HepG2 (cell line): ENCODE measurements around the gene MFSD2B. TPM values are rescaled to one million over a fixed set of nuclear protein-coding genes. Genes with fewer than 3 reads are reported as not detected.
A peak's percentile ranks its signal among the peaks of the same experiment; 100 is the strongest.

Experiments
- ATAC-seq: fragments of 200-7000 bp; cut with Tn5 transposase; 3 replicates; pipeline ENCODE4 v1.9.1; 2020; ENCODE audit warnings: mild to moderate bottlenecking, moderate library complexity
- BruUV-seq: library from RNA; stranded (reverse); fragments of 400-500 nt; replicated peaks from 2 replicates; lab custom pipeline; 2021; lab: Mats Ljungman, UMichigan
- CTCF ChIA-PET: fragments of 300-600 bp; formaldehyde crosslinking; extraction: SDS; loops from one replicate; lab custom pipeline; 2021; ENCODE audit warnings: low total read pairs, inconsistent platforms, low intra/inter-chr PET ratio; lab: Yijun Ruan, JAX
- POLR2A ChIA-PET: fragments of 350-600 bp; sonication (Branson Sonifier 250); formaldehyde crosslinking; loops from one replicate; lab custom pipeline; 2020; ENCODE audit warnings: antibody characterized with exemption, inconsistent platforms; lab: Yijun Ruan, JAX
- DNase-seq: peaks from one replicate; pipeline ENCODE4 v3.0.0-alpha.2; 2015; ENCODE audit warnings: low spot score
- FAIRE-seq: peaks from 3 replicates; lab custom pipeline; 2011; peaks lifted over from hg19 to GRCh38; lab: Jason Lieb, UNC
- H2AFZ ChIP-seq: one replicate; pipeline ENCODE4 v1.6.1; 2011; ENCODE audit warnings: low read length, inconsistent platforms
- H3K27ac ChIP-seq: fragments of 300-600 bp; 3 replicates; pipeline ENCODE4 v1.8.0; 2011; ENCODE audit warnings: mixed run types, mild to moderate bottlenecking, mixed read lengths, low read length, inconsistent platforms; ENCODE audit not compliant: insufficient read depth; ENCODE audit errors: extremely low read length
- H3K27me3 ChIP-seq, 2 experiments: fragments of 200-600 bp in 1 of 2; 2 replicates in 1 of 2; 3 replicates in 1 of 2; pipeline versions ENCODE4 v1.6.0 to v1.8.0; 2011; ENCODE audit warnings: low read length in 2 of 2, mild to moderate bottlenecking in 2 of 2, moderate library complexity in 2 of 2, inconsistent platforms in 1 of 2; ENCODE audit not compliant: insufficient read depth in 2 of 2, control insufficient read depth in 1 of 2
- H3K36me3 ChIP-seq, 2 experiments: fragments of 200-600 bp in 1 of 2; replicated peaks in 1 of 2; 2 replicates in 1 of 2; 3 replicates in 1 of 2; pipeline versions ENCODE4 v1.5.1 to v1.8.0; 2011; ENCODE audit warnings: low read length in 2 of 2, inconsistent platforms in 1 of 2; ENCODE audit not compliant: insufficient read depth in 2 of 2, control insufficient read depth in 1 of 2
- H3K4me1 ChIP-seq: 2 replicates; pipeline ENCODE4 v1.5.1; 2012; ENCODE audit warnings: low read length, inconsistent platforms; ENCODE audit not compliant: insufficient read depth
- H3K4me2 ChIP-seq: 2 replicates; pipeline ENCODE4 v1.6.0; 2011; ENCODE audit warnings: low read depth, low read length, inconsistent platforms
- H3K4me3 ChIP-seq, 3 experiments: fragments of 200-600 bp in 1 of 3; sonication (generic), shearing (Covaris generic) in 1 of 3; replicated peaks in 1 of 3; 2 replicates each; pipeline ENCODE4 v1.5.1; 2011 to 2016; ENCODE audit warnings: low read length in 3 of 3, inconsistent platforms in 2 of 3, low read depth in 2 of 3, mild to moderate bottlenecking in 2 of 3, control low read depth in 1 of 3, mixed read lengths in 1 of 3; ENCODE audit not compliant: insufficient read depth in 1 of 3
- H3K79me2 ChIP-seq: one replicate; pipeline ENCODE4 v1.6.1; 2011; ENCODE audit warnings: low read length, inconsistent platforms; ENCODE audit not compliant: insufficient read depth
- H3K9ac ChIP-seq: 2 replicates; pipeline ENCODE4 v1.6.0; 2011; ENCODE audit warnings: mild to moderate bottlenecking, low read depth, low read length, inconsistent platforms; ENCODE audit not compliant: insufficient read depth
- H3K9me3 ChIP-seq: 2 replicates; pipeline ENCODE4 v1.5.1; 2012; ENCODE audit warnings: mild to moderate bottlenecking, low read length
- H4K20me1 ChIP-seq: 2 replicates; pipeline ENCODE4 v1.6.0; 2011; ENCODE audit warnings: inconsistent platforms, mild to moderate bottlenecking, low read length, moderate library complexity; ENCODE audit not compliant: insufficient read depth
- ATF7 ChIP-seq, 2 experiments: fragments of 450-650 bp in 1 of 2; sonication (generic) in 1 of 2; formaldehyde crosslinking in 1 of 2; IDR thresholded peaks; 2 replicates each; pipeline versions ENCODE4 v1.4.0 to v1.6.1; 2016 to 2020; ENCODE audit warnings: antibody characterized with exemption in 1 of 2, mild to moderate bottlenecking in 1 of 2, missing genetic modification reagents in 1 of 2
- MAFK ChIP-seq, 2 experiments: IDR thresholded peaks in 1 of 2; conservative IDR thresholded peaks in 1 of 2; 2 replicates each; pipeline ENCODE4 v1.6.1; 2011; ENCODE audit warnings: improper control_type of control experiment in 2 of 2, low read length in 2 of 2
- ZSCAN31 ChIP-seq: sonication (generic); formaldehyde crosslinking; IDR thresholded peaks from 2 replicates; pipeline ENCODE4 v1.5.0; 2020; ENCODE audit warnings: low read depth, mild to moderate bottlenecking, missing genetic modification reagents
- WGBS: methylation state at CpG from one replicate; pipeline ENCODE4 v1.1.6; 2017; ENCODE audit warnings: low lambda C conversion rate; 5-methylcytosine and 5-hydroxymethylcytosine counted together
- in situ Hi-C: cut with HindIII; loops from 2 replicates; pipeline ENCODE4 v1.10.0; 2017; ENCODE audit warnings: low pct_unique_long_range_greater_than_20kb; ENCODE audit not compliant: extremely low pct_ligation_motif_present
- intact Hi-C: fragments of 100-400 bp; cut with micrococcal nuclease; formaldehyde crosslinking; loops from one replicate; pipeline ENCODE4 v1.10.0; 2022; ENCODE audit not compliant: unreplicated experiment
- polyA plus RNA-seq, 8 experiments: library from polyadenylated mRNA; depleted of rRNA in 3 of 8; stranded (reverse) in 7 of 8; unstranded in 1 of 8; fragments of >200 nt; fragmentation: Illumina TruSeq in 4 of 8; extraction: Trizol in 4 of 8; gene quantifications; 2 replicates each; pipeline versions ENCODE4 v1.2.1 to v1.2.3, GENCODE V29; 2011 to 2016; ENCODE audit warnings: low read depth in 4 of 8, missing spikeins in 1 of 8, mixed read lengths in 1 of 8; ENCODE audit not compliant: insufficient read depth in 1 of 8
- total RNA-seq, 5 experiments: library from RNA; depleted of rRNA; stranded (reverse); fragments of >200 nt; fragmentation: Illumina TruSeq; extraction: Trizol; gene quantifications; 2 replicates each; pipeline ENCODE4 v1.2.3, GENCODE V29; 2016; ENCODE audit warnings: low read depth in 1 of 5
- TF ChIP-seq, protein P1 (sequence below): sonication (generic); formaldehyde crosslinking; IDR thresholded peaks from 2 replicates; pipeline ENCODE4 v1.8.1; 2023; ENCODE audit warnings: mild to moderate bottlenecking, moderate library complexity, missing genetic modification reagents

MFSD2B gene
- total and polyA plus RNA-seq, 2 of the 13 experiments (the other 11 are each of a cell fraction or from before 2014, with no cell fraction given) = 0.21 to 0.93 TPM

GRCh38 chr2:23993736-23994269 is 16.1 kb upstream of the MFSD2B start:
- H4K20me1 ChIP-seq = no peaks in the 10 kb centered on the region
- no peak overlapping the region for H2AFZ ChIP-seq
- FAIRE-seq (no peak), ATAC-seq (no peak), DNase-seq (no peak)
- no peaks in the 10 kb centered on the region for H3K27me3 ChIP-seq
- WGBS = 98% methylated on average over 8 of the region's 8 CpGs
- POLR2A ChIA-PET = interaction anchor here (1.1 kb wide), 2 partner anchors 21 to 54 kb away, joined by 3 read pairs; no protein-coding TSS in a partner anchor
- peaks cover 3 to 8% of the 10 kb centered on the region in 2 experiments; a peak in 4 of 5 replicates for H3K36me3 ChIP-seq
- H3K9ac ChIP-seq = no peak overlapping the region
- TF ChIP-seq ZSCAN31 (CRISPR knock-in tag) (no peak), MAFK (conservative IDR thresholded peaks at IDR 0.05 in 1 of 2, IDR thresholded peaks at IDR 0.05 in 1 of 2; ENCODE audit: low read length in 2 of 2) (peak in 1 of 2 experiments; percentile 33; a peak in 1 of 4 replicates)
- H3K4me2 ChIP-seq = no peak overlapping the region
- CTCF ChIA-PET = no interaction called here
- intact Hi-C loops = no loop called here
- no peaks in the 10 kb centered on the region for H3K4me1 ChIP-seq
- no TSS peak for BruUV-seq
- in situ Hi-C loops = no loop called here
- H3K27ac ChIP-seq = no peak overlapping the region
- no peaks in the 10 kb centered on the region for H3K79me2 ChIP-seq
- H3K4me3 ChIP-seq = no peak overlapping the region
- no peaks in the 10 kb centered on the region for H3K9me3 ChIP-seq

DNA sequence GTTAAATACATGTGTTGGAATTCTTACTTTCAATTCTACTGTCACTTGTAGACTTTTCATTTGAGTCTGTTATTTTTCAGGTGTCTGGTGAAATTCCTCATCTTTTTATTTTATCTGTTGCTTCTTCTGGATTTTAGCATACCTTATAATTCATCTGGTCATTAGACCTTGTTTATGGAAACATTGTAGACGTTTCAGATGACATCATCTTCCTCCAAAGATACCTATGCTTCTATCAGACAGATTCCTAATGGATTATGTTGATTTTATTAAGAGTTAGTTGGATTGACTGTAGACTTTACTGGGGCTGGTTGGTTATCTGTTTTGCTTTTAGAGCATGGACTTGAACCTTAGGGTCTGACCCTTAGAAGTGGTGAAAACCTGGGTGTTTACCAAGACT is 15.3 kb upstream of the MFSD2B start:
- no peak overlapping the region for H3K27ac ChIP-seq
- H3K9ac ChIP-seq = no peak overlapping the region
- DNase-seq (no peak), ATAC-seq (no peak), FAIRE-seq (no peak)
- H4K20me1 ChIP-seq = no peaks in the 10 kb centered on the region
- H3K79me2 ChIP-seq = no peaks in the 10 kb centered on the region
- intact Hi-C loops (no loop called here), in situ Hi-C loops (no loop called here)
- H3K4me2 ChIP-seq = no peak overlapping the region
- H3K27me3 ChIP-seq = no peaks in the 10 kb centered on the region
- ChIA-PET CTCF (no interaction called here), POLR2A (interaction anchor here (1.1 kb wide), 1 partner anchor 53 kb away, joined by 3 read pairs; no protein-coding TSS in a partner anchor)
- no peaks in the 10 kb centered on the region for H3K9me3 ChIP-seq
- H3K4me1 ChIP-seq = no peaks in the 10 kb centered on the region
- no peak overlapping the region for H3K4me3 ChIP-seq
- H3K36me3 ChIP-seq = peaks cover 3 to 12% of the 10 kb centered on the region in 2 experiments; a peak in 4 of 5 replicates
- TF ChIP-seq ATF7 (IDR thresholded peaks at IDR 0.05) = peak; percentile 93
- TF ChIP-seq ATF7 (CRISPR knock-in tag; IDR thresholded peaks at IDR 0.05) = no peak
- TF ChIP-seq, protein P1, sequence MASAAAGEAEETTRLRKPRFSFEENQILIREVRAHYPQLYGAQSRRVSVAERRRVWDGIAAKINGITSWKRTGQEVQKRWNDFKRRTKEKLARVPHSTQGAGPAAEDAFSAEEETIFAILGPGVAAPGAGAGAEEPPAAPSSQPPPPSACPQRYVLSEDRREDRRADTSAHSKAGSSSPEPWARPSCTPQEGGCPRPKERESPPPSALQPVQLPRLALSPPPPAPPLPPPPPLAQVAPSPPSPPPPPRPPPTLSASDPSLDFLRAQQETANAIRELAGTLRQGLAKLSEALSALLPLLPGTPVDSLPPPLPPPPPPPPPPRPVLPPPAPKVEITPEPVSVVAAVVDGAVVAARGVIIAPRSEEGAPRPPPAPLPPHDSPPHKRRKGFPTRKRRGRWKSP = no peak
- no TSS peak for BruUV-seq
- WGBS = 84% methylated on average over 1 of the region's 1 CpG
- no peak overlapping the region for H2AFZ ChIP-seq
